Vagina (tissue), 2 donors: ENCODE results near the gene ZNF276.

Experiments
- CTCF ChIP-seq, 3 experiments: fragments of 450-650 bp in 2 of 3; fragments of 200-600 bp in 1 of 3; sonication (generic) in 1 of 3; IDR thresholded peaks; one replicate each; pipeline ENCODE4 v1.5.1; 2017 to 2019; ENCODE audit warnings: antibody characterized with exemption in 3 of 3, mild to moderate bottlenecking in 2 of 3, moderate library complexity in 2 of 3
- POLR2A ChIP-seq, 2 donors: fragments of 450-650 bp; IDR thresholded peaks; one replicate each; pipeline ENCODE4 v1.6.1; 2017; ENCODE audit warnings: antibody characterized with exemption in 2 of 2, mild to moderate bottlenecking in 2 of 2, moderate library complexity in 2 of 2
- POLR2AphosphoS5 ChIP-seq, 2 donors: sonication (generic); formaldehyde crosslinking; IDR thresholded peaks; one replicate each; pipeline ENCODE4 v1.9.0; 2017; ENCODE audit warnings: antibody characterized with exemption in 2 of 2, mild to moderate bottlenecking in 2 of 2, low read depth in 1 of 2; ENCODE audit not compliant: insufficient read depth in 1 of 2

- TF ChIP-seq POLR2AphosphoS5 (IDR thresholded peaks at IDR 0.05; ENCODE audit: insufficient read depth in 1 of 2, low read depth in 1 of 2): no peak
- TF ChIP-seq CTCF (IDR thresholded peaks at IDR 0.05): no peak
- TF ChIP-seq POLR2A (IDR thresholded peaks at IDR 0.05): no peak
These were observed 24.6 kb upstream of the ZNF276 start for GRCh38 chr16:89696670-89697128.
